GM23338 (cell line): ENCODE measurements around the gene RNF180. TPM values are rescaled to one million over a fixed set of nuclear protein-coding genes. Genes with fewer than 3 reads are reported as not detected.

Experiments
- ATAC-seq: fragments of 200-7000 bp; cut with Tn5 transposase; 3 replicates; pipeline ENCODE4 v1.9.1; 2020
- DNase-seq: peaks from one replicate; pipeline ENCODE4 v3.0.0-alpha.2; 2015; ENCODE audit warnings: low spot score
- H2AFZ ChIP-seq: fragments of 200-600 bp; sonication (generic); 2 replicates; pipeline ENCODE4 v1.8.0; 2016; ENCODE audit warnings: antibody characterized with exemption, mild to moderate bottlenecking, moderate library complexity
- H3F3A ChIP-seq: fragments of 200-600 bp; sonication (generic); replicated peaks from 2 replicates; pipeline ENCODE4 v1.8.0; 2017; ENCODE audit warnings: antibody characterized with exemption, mixed run types, low read depth
- H3K27ac ChIP-seq: fragments of 200-600 bp; sonication (generic); 2 replicates; pipeline ENCODE4 v1.6.1; 2016; ENCODE audit warnings: low read depth
- H3K27me3 ChIP-seq: fragments of 200-600 bp; sonication (generic); 2 replicates; pipeline ENCODE4 v1.8.0; 2016; ENCODE audit warnings: mild to moderate bottlenecking, mixed run types, moderate library complexity; ENCODE audit not compliant: insufficient read depth
- H3K36me3 ChIP-seq: fragments of 200-600 bp; sonication (generic); 2 replicates; pipeline ENCODE4 v1.8.0; 2016; ENCODE audit warnings: mild to moderate bottlenecking; ENCODE audit not compliant: insufficient read depth
- H3K4me1 ChIP-seq: fragments of 200-600 bp; sonication (generic); 2 replicates; pipeline ENCODE4 v1.8.0; 2016; ENCODE audit warnings: mild to moderate bottlenecking, moderate library complexity; ENCODE audit not compliant: insufficient read depth
- H3K4me2 ChIP-seq: fragments of 200-600 bp; sonication (generic); 2 replicates; pipeline ENCODE4 v1.7.1; 2017; ENCODE audit warnings: mixed run types
- H3K4me3 ChIP-seq: fragments of 200-600 bp; sonication (generic); 2 replicates; pipeline ENCODE4 v1.6.1; 2016; ENCODE audit warnings: mixed run types
- H3K79me2 ChIP-seq: fragments of 200-600 bp; sonication (generic); replicated peaks from 2 replicates; pipeline ENCODE4 v1.8.0; 2017; ENCODE audit warnings: mild to moderate bottlenecking; ENCODE audit not compliant: insufficient read depth
- H3K9me2 ChIP-seq: fragments of 200-600 bp; sonication (generic); 2 replicates; pipeline ENCODE4 v1.8.0; 2017; ENCODE audit not compliant: insufficient read depth
- H4K20me1 ChIP-seq: fragments of 200-600 bp; sonication (generic); replicated peaks from 2 replicates; pipeline ENCODE4 v1.8.0; 2017; ENCODE audit warnings: mild to moderate bottlenecking; ENCODE audit not compliant: insufficient read depth
- H3K27ac Mint-ChIP-seq: 2 replicates; pipeline ENCODE4 v1.8.0; 2020; ENCODE audit warnings: inconsistent platforms, mild to moderate bottlenecking, moderate library complexity, mixed read lengths
- H3K27me3 Mint-ChIP-seq: 3 replicates; pipeline ENCODE4 v1.8.0; 2022; ENCODE audit warnings: low read depth, mild to moderate bottlenecking, moderate library complexity, mixed read lengths, inconsistent platforms; ENCODE audit not compliant: insufficient read depth, poor library complexity
- H3K36me3 Mint-ChIP-seq: 3 replicates; pipeline ENCODE4 v1.8.0; 2021; ENCODE audit warnings: low read depth, mild to moderate bottlenecking, inconsistent platforms, moderate library complexity, mixed read lengths
- H3K4me1 Mint-ChIP-seq: 3 replicates; pipeline ENCODE4 v1.8.0; 2020; ENCODE audit warnings: mild to moderate bottlenecking, inconsistent platforms, mixed read lengths
- H3K4me3 Mint-ChIP-seq: 3 replicates; pipeline ENCODE4 v1.8.0; 2021; ENCODE audit warnings: moderate library complexity, mild to moderate bottlenecking, inconsistent platforms, mixed read lengths
- H3K9me3 Mint-ChIP-seq: 3 replicates; pipeline ENCODE4 v1.8.0; 2020; ENCODE audit warnings: moderate library complexity, mild to moderate bottlenecking, inconsistent platforms, mixed read lengths
- CREB1 ChIP-seq: fragments of 250-450 bp; sonication (Bioruptor Pico); IDR thresholded peaks from 2 replicates; pipeline ENCODE4 v1.5.0; 2020; ENCODE audit warnings: low read depth, mild to moderate bottlenecking, moderate library complexity
- CTCF ChIP-seq, 2 experiments: fragments of 200-600 bp in 1 of 2; sonication (generic) in 1 of 2; conservative IDR thresholded peaks; 2 replicates each; pipeline versions ENCODE4 v1.5.1 to v1.6.1; 2016 to 2017; ENCODE audit warnings: antibody characterized with exemption in 2 of 2, low read depth in 2 of 2, mild to moderate bottlenecking in 2 of 2, moderate library complexity in 1 of 2
- ETS1 ChIP-seq: IDR thresholded peaks from 2 replicates; pipeline ENCODE4 v1.6.1; 2016; ENCODE audit warnings: antibody characterized with exemption
- EZH2 ChIP-seq: fragments of 200-600 bp; sonication (generic); IDR thresholded peaks from one replicate; pipeline ENCODE4 v1.8.0; 2017; ENCODE audit warnings: antibody characterized with exemption, mild to moderate bottlenecking, low read depth; ENCODE audit not compliant: unreplicated experiment
- EZH2phosphoT487 ChIP-seq: fragments of 200-600 bp; sonication (generic); IDR thresholded peaks from one replicate; pipeline ENCODE4 v1.8.1; 2018; ENCODE audit warnings: antibody characterized with exemption; ENCODE audit not compliant: unreplicated experiment
- JUNB ChIP-seq: IDR thresholded peaks from one replicate; pipeline ENCODE4 v1.6.1; 2016; ENCODE audit warnings: antibody characterized with exemption; ENCODE audit not compliant: unreplicated experiment
- POLR2AphosphoS5 ChIP-seq: IDR thresholded peaks from 2 replicates; pipeline ENCODE4 v1.6.1; 2016; ENCODE audit warnings: antibody characterized with exemption, low read depth
- STAT1 ChIP-seq: IDR thresholded peaks from one replicate; pipeline ENCODE4 v1.6.1; 2016; ENCODE audit warnings: antibody characterized with exemption; ENCODE audit not compliant: unreplicated experiment
- ZNF331 ChIP-seq: fragments of 250-450 bp; sonication (Bioruptor Pico); IDR thresholded peaks from 2 replicates; pipeline ENCODE4 v1.5.0; 2020; ENCODE audit warnings: low read depth, mild to moderate bottlenecking, moderate library complexity
- ZNF462 ChIP-seq: fragments of 250-450 bp; sonication (Bioruptor Pico); IDR thresholded peaks from 2 replicates; pipeline ENCODE4 v1.5.0; 2020; ENCODE audit warnings: mild to moderate bottlenecking, moderate library complexity
- polyA plus RNA-seq: library from polyadenylated mRNA; unstranded; fragments of >200 nt; fragmentation: Nextera tagmentation; extraction: Ambion mirVana; gene quantifications from 2 replicates; pipeline ENCODE4 v1.2.1, GENCODE V29; 2016
- total RNA-seq: library from RNA; depleted of rRNA; stranded (reverse); fragments of >200 nt; shearing (Covaris generic); gene quantifications from 2 replicates; pipeline ENCODE4 v1.2.3, GENCODE V29; 2014

RNF180 gene
- total and polyA plus RNA-seq, 2 experiments from 2014 or later: 2.0 to 4.2 TPM

- H3K4me1 ChIP-seq: no peaks in the 10 kb centered on the region
- Mint-ChIP-seq H3K36me3 (no peaks in the 10 kb centered on the region; the same call in 2 of the 3 replicates), H3K4me3 (no peak overlapping the region), H3K4me1 (no peaks in the 10 kb centered on the region), H3K27me3 (peaks cover 1% of the 10 kb centered on the region), H3K27ac (no peak overlapping the region), H3K9me3 (peaks cover 34% of the 10 kb centered on the region)
- H3K9me2 ChIP-seq: no peaks in the 10 kb centered on the region
- no peaks in the 10 kb centered on the region for H4K20me1 ChIP-seq
- no peaks in the 10 kb centered on the region for H3K79me2 ChIP-seq
- H3F3A ChIP-seq: no peaks in the 10 kb centered on the region
- H2AFZ ChIP-seq: no peak overlapping the region
- no peak for TF ChIP-seq CREB1 (CRISPR knock-in tag)
- no peak for TF ChIP-seq ZNF462 (CRISPR knock-in tag)
- TF ChIP-seq ZNF331 (CRISPR knock-in tag): no peak
- TF ChIP-seq ETS1: no peak
- no peak for TF ChIP-seq CTCF (conservative IDR thresholded peaks at IDR 0.05; ENCODE audit: low read depth in 2 of 2)
- no peak for TF ChIP-seq EZH2phosphoT487
- TF ChIP-seq EZH2: no peak
- no peak for TF ChIP-seq JUNB
- TF ChIP-seq POLR2AphosphoS5: no peak
- no peak for TF ChIP-seq STAT1
- ATAC-seq (no peak), DNase-seq (no peak)
- no peaks in the 10 kb centered on the region for H3K27me3 ChIP-seq
- no peak overlapping the region for H3K27ac ChIP-seq
- no peak overlapping the region for H3K4me2 ChIP-seq
- H3K36me3 ChIP-seq: peaks cover 9% of the 10 kb centered on the region
- no peak overlapping the region for H3K4me3 ChIP-seq
These were observed 198.8 kb downstream of the RNF180 start for GRCh38 chr5:64364426-64364825.
